Hematopoietic multipotent progenitor cell treated with erythropoietin and hydrocortisone succinate and interleukin-3 and kit ligand, for 17 days (in vitro differentiated cells): ENCODE results near the gene SKIDA1.

ENCODE experiments used
- DNase-seq: peaks from one replicate; pipeline ENCODE4 v3.0.0-alpha.2; 2015; ENCODE audit warnings: low spot score

SKIDA1 gene

DNA sequence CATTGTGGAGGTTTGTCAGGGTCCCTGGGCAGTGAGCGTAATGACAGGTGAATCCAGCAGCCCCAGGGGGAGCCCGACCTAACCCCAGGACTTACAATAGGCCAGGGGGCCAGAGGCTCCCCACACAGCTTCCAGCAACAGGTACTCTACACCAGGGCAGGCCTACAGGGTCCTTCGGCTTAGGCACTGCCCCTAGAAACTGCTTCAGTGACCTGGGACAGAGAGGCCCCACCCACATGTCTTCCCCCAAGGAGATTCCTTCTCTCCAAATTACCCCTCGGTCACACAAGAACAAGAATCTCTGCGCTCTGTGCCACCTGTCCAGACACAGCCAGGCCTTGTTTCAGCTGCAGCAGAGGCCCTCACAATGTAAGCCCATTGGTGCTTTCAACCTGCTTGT lies 24.4 kb downstream of the SKIDA1 start:
- DNase-seq = no peak

DNA sequence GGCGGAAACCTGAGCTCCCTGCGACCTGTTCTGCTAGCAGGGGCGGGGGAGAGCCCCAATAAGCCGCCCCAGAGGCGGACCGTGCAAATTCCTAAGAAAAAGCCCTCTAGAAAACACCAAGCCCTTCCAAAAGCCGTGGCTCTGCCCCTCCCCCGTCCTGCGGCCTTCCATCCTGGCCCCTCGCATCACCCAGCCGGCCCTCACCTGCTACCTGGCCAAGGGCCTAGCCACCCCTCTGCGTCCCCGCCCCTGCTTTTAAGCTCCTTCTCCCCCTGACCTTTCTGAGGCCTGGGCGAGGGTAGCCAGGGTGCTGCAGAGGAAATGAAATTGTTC lies 24.9 kb downstream of the SKIDA1 start:
- DNase-seq = no peak

DNA sequence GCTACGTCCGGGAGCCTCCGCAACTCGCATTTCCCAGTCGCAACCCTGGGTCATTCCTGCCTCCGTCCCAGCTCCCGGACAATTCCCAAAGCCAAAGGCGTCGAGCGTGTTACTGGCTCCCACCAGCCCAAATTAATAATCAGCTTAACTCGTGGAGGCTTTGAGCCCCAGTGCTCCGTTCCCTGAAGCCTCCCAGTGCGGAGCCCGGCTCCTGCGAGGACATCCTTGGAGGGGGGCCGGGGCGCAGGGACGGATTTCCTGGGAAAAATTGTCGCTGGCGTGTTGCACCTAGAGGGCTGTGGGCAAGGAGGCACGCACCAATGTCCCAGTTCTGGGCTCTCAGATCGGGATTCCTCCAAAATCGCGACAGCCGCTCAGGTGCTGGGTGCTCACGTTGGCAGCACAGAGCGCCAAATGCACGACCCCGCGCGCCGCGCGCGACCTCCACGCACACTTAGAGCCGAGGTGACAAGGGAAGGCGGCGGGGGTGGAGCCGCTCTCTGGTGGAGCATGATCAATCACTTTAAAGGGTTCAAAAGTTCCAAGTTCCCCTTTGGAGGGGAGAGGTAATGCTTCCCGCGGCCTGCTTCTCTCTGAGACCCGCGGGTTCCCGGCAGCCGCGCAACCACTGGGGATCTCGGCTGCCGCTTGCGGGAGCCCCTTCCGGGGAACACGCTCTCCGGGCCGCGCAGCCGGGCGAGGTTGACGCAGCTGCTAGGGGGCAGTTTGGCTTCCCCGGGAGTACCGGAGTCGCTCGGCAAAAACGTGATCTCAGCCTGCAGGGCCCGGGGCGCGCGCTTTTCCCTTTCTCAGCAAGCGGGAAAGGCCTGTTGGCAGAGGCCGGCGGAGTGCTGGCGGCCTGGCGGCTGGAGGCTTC lies 25.5 kb downstream of the SKIDA1 start:
- no peak for DNase-seq

- DNase-seq = no peak
These were observed 26.5 kb downstream of the SKIDA1 start for GRCh38 chr10:21498986-21499385.

- no peak for DNase-seq
These were observed 27.1 kb downstream of the SKIDA1 start for GRCh38 chr10:21498377-21498776.

DNA sequence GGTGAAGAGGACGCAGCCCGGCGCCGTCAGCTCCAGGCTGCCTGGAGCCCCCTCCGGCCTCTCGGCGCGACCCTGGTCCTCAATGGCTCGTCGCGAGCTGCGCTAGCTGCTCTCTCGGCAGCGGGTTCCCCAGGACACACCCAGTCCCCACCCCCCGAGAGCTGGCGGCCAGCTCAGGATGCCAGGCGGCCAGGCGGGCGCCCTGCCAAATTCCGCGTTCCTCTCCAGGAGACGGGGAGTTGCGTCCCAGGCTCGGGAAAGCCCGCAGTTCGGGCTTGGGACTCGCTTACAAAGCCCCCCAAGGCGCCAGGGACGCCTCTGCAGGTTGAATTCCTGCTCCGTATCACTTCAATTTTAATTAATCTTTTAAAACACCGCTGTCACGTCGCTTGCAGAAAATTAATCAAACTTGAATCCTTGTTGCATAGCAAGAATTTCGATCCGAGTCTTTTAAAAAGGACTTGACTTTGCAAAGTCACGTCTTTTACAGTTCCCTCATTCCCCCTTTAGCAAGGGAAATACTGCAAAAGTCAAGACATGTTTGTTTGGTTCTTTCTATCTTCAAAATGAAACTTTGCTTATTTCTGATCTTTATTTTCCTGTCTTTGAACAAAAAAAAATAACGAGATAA lies 28.2 kb downstream of the SKIDA1 start:
- peak; percentile 49 for DNase-seq

GRCh38 chr10:21496343-21497176 lies 28.9 kb downstream of the SKIDA1 start:
- DNase-seq = no peak

DNA sequence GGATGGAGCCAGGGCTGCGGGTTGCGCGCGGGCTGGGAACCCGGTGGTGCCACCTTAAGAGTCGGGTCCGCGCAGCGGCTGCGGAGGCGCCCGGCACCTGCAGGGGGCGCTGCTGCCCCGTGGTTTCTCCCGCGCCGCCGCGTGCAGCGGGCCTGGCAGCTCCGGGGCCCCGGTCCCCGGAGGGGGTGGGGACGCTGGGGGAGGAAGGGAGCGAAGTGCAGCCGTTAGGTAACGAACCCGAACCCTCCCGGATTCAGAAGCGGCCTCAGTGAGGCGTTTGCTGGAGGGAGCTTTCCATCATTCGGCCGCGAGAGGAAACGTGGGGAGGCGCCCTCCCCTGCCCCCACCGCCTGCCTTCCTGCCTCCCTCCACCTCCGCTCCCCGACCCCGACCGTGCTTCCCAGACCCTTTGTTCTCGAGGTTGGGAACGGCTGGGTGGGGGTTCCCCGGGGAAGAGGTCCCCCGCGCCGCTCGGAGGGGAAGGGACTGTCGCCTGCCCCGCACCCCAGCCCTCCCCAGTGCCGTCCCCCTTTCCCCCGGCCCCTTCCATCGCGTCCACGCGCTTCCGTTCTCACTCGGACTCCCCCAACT lies 29.6 kb downstream of the SKIDA1 start:
- DNase-seq = peak; percentile 66

- no peak for DNase-seq
These were observed 30.3 kb downstream of the SKIDA1 start for GRCh38 chr10:21495002-21495751.

DNA sequence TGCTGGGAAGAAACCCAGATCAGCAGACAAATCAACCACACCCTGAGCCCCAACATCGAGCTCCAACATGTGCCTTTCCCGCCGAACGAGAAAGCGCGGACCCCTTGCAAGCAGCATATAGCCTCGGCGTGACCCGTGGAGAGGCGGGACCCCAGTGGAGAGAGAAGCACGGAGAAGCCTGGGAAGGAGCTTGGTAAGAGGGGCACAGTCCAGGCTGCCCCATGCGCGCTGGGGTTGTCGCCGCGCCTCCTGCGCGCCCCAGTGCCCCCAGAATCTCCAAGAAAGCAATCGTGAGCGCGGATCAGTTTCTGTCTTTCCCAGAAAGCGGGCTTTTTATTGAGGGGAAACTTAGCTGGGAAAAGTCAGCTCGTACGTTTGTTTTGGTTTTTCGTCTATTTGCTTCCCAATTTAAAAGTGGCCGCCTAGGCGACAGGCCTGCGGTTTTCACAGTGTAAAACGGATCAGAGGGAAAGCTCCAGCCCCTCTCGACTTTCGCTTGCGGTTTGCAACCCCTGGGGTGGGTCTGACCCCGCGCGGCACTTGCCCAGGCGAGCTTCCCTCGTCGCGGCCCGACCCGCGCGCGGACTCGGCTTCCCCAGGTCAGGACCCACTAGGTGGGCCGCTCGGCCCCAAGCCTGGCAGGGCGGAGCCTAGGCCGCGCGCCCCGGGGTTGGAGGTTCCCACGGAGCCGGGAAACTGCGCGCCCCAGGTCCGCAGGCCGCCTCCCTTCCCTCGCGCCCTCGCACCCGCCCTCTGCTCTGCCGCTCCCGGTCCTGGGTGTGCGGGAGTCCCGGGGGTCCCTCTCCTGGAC lies 31.1 kb downstream of the SKIDA1 start:
- DNase-seq = no peak

- DNase-seq = no peak
These were observed 31.7 kb downstream of the SKIDA1 start for GRCh38 chr10:21493784-21494183.

DNA sequence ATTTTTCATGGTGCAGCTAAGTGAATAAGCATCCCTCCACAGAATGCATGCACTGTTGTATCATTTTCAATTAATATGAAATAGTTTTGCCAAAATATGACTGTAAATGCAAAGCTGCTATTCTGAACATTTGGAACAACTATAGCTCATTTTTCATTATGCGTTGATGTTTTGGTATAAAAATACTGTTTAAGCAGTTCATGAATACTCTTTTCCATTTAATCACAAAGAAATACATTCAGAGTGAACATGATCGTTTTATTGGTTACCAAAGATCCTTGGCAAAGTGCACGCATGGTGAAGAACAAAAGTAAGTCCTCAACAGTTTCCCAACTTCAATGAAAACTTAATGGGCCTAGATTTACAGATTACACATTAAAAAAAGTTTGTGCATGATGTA lies 33.1 kb downstream of the SKIDA1 start:
- DNase-seq = no peak

DNA sequence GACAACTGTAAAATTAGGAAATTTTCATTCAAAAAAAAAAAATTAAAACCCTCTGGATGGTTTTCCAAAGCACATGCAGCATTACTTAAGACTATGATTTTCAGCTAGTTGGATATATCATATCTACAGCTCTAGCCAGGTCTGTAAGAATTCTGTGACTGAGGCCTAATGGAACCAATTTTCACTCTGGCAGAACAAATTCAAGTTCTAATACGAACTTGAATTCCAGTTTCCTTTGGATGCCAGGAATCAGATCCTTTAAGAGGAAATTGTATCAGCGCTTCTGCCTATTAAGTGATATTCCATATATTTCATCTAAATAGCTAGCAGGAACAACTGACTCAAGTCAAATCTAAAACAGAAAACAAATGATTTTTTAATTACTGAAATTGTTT lies 34.8 kb downstream of the SKIDA1 start:
- DNase-seq = no peak

- no peak for DNase-seq
These were observed 35.3 kb downstream of the SKIDA1 start for GRCh38 chr10:21490028-21490710.

DNA sequence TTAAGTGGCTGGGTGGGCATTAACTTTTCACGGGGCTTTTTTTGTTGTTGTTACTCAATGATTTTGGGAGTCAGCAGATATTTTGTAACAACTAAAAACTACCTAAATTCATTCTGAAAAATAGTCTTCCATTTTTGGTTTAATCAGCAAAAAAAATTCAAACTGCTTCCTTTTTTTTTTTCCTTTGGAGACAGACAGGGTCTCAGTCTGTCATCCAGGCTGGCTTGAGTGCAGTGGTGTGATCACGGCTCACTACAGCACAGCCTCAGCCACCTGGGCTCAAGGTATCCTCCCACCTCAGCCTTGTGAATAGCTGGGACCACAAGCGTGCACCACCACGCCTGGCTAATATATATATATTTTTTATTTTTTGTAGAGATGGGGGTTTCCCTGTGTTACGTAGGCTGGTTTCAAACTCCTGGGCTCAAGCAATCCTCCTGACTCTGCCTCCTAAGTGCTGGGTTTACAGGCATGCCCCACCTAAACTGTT lies 36.5 kb downstream of the SKIDA1 start:
- no peak for DNase-seq

GRCh38 chr10:21488246-21488956 lies 37.1 kb downstream of the SKIDA1 start:
- DNase-seq = no peak

- DNase-seq = no peak
These were observed 37.9 kb downstream of the SKIDA1 start for GRCh38 chr10:21487416-21488180.

GRCh38 chr10:21482821-21483220 lies 42.7 kb downstream of the SKIDA1 start:
- DNase-seq = no peak

GRCh38 chr10:21481407-21481806 lies 44.1 kb downstream of the SKIDA1 start:
- no peak for DNase-seq
